ENCODE data around the gene ABHD12B. TPM values are rescaled to one million over a fixed set of nuclear protein-coding genes. Genes with fewer than 3 reads are reported as not detected.

The ABHD12B gene
- total RNA-seq, 2 experiments from 2014 or later, result not detected

- H3K36me3 Mint-ChIP-seq (ENCODE audit: low read depth), result no peaks in the 10 kb centered on the region
- ChIA-PET POLR2A (no interaction called here), CTCF (no interaction called here)
- H3K27ac Mint-ChIP-seq, result no peak overlapping the region
- no peaks in the 10 kb centered on the region for H3K36me3 ChIP-seq (ENCODE audit: insufficient read depth, low read length)
- no peaks in the 10 kb centered on the region for H3K4me1 Mint-ChIP-seq (ENCODE audit: low read depth)
- H3K27ac ChIP-seq (ENCODE audit: low read depth in 1 of 2, low read length in 2 of 2), result no peak overlapping the region
- no peak for TF ChIP-seq CTCF (IDR thresholded peaks at IDR 0.05)
- H3K9me3 Mint-ChIP-seq, result no peaks in the 10 kb centered on the region
- ATAC-seq (ENCODE audit: poor library complexity) (no peak), DNase-seq (no peak)
- H3K4me3 ChIP-seq (ENCODE audit: low read length), result no peak overlapping the region
- H3K9me3 ChIP-seq (ENCODE audit: control insufficient read depth in 1 of 2, insufficient read depth in 1 of 2, low read length in 2 of 2), result no peaks in the 10 kb centered on the region
- peaks cover 6% of the 10 kb centered on the region for H3K27me3 Mint-ChIP-seq
- no peak overlapping the region for H3K4me3 Mint-ChIP-seq
- no peaks in the 10 kb centered on the region for H3K4me1 ChIP-seq (ENCODE audit: insufficient read depth, low read length)
- peaks cover 0 to 5% of the 10 kb centered on the region in 2 experiments for H3K27me3 ChIP-seq (ENCODE audit: control insufficient read depth in 1 of 2, insufficient read depth in 2 of 2, low read length in 2 of 2)
- intact Hi-C loops (cut with DNase I, micrococcal nuclease), result no loop called here
Observed at GRCh38 chr14:50929506-50929905, 57.7 kb downstream of the ABHD12B start.

GRCh38 chr14:50931559-50931958 is 59.7 kb downstream of the ABHD12B start:
- no peaks in the 10 kb centered on the region for H3K36me3 Mint-ChIP-seq (ENCODE audit: low read depth)

GRCh38 chr14:50932156-50932555 is 60.3 kb downstream of the ABHD12B start:
- Mint-ChIP-seq H3K4me1 (ENCODE audit: low read depth) (no peaks in the 10 kb centered on the region), H3K27ac (no peak overlapping the region), H3K36me3 (ENCODE audit: low read depth) (no peaks in the 10 kb centered on the region), H3K4me3 (no peak overlapping the region), H3K9me3 (no peaks in the 10 kb centered on the region), H3K27me3 (peaks cover 13% of the 10 kb centered on the region)
- ChIA-PET CTCF (no interaction called here), POLR2A (no interaction called here)
- Histone ChIP-seq H3K36me3 (ENCODE audit: insufficient read depth, low read length) (no peaks in the 10 kb centered on the region), H3K4me1 (ENCODE audit: insufficient read depth, low read length) (no peaks in the 10 kb centered on the region), H3K27ac (ENCODE audit: low read depth in 1 of 2, low read length in 2 of 2) (no peak overlapping the region), H3K27me3 (ENCODE audit: control insufficient read depth in 1 of 2, insufficient read depth in 2 of 2, low read length in 2 of 2) (peaks cover 0 to 5% of the 10 kb centered on the region in 2 experiments), H3K9me3 (ENCODE audit: control insufficient read depth in 1 of 2, insufficient read depth in 1 of 2, low read length in 2 of 2) (no peaks in the 10 kb centered on the region), H3K4me3 (ENCODE audit: low read length) (no peak overlapping the region)
- no peak for TF ChIP-seq CTCF (IDR thresholded peaks at IDR 0.05)
- DNase-seq (no peak), ATAC-seq (ENCODE audit: poor library complexity) (no peak)
- intact Hi-C loops (cut with DNase I, micrococcal nuclease), result no loop called here

More at GRCh38 chr14:50931559-50931958, 59.7 kb downstream of the ABHD12B start:
- TF ChIP-seq CTCF (IDR thresholded peaks at IDR 0.05), result no peak
- Histone ChIP-seq H3K4me1 (ENCODE audit: insufficient read depth, low read length) (no peaks in the 10 kb centered on the region), H3K36me3 (ENCODE audit: insufficient read depth, low read length) (no peaks in the 10 kb centered on the region), H3K9me3 (ENCODE audit: control insufficient read depth in 1 of 2, insufficient read depth in 1 of 2, low read length in 2 of 2) (no peaks in the 10 kb centered on the region), H3K27me3 (ENCODE audit: control insufficient read depth in 1 of 2, insufficient read depth in 2 of 2, low read length in 2 of 2) (peaks cover 0 to 5% of the 10 kb centered on the region in 2 experiments), H3K4me3 (ENCODE audit: low read length) (no peak overlapping the region), H3K27ac (ENCODE audit: low read depth in 1 of 2, low read length in 2 of 2) (no peak overlapping the region)
- H3K4me3 Mint-ChIP-seq, result no peak overlapping the region
- intact Hi-C loops (cut with DNase I, micrococcal nuclease), result no loop called here
- H3K27ac Mint-ChIP-seq, result no peak overlapping the region
- ChIA-PET CTCF (no interaction called here), POLR2A (no interaction called here)
- no peak for DNase-seq
- peaks cover 13% of the 10 kb centered on the region for H3K27me3 Mint-ChIP-seq
- H3K4me1 Mint-ChIP-seq (ENCODE audit: low read depth), result no peaks in the 10 kb centered on the region
- no peak for ATAC-seq (ENCODE audit: poor library complexity)
- no peaks in the 10 kb centered on the region for H3K9me3 Mint-ChIP-seq

All from CD4-positive, alpha-beta T cell (primary cell).